ENCODE results near the gene SPINK5. TPM values are rescaled to one million over a fixed set of nuclear protein-coding genes. Genes with fewer than 3 reads are reported as not detected.
"Not testable (repeated sequence)": the region's sequence is repeated elsewhere in the genome, so short reads cannot be mapped to it uniquely, and the experiment has no call there.

Gene SPINK5, protein sequence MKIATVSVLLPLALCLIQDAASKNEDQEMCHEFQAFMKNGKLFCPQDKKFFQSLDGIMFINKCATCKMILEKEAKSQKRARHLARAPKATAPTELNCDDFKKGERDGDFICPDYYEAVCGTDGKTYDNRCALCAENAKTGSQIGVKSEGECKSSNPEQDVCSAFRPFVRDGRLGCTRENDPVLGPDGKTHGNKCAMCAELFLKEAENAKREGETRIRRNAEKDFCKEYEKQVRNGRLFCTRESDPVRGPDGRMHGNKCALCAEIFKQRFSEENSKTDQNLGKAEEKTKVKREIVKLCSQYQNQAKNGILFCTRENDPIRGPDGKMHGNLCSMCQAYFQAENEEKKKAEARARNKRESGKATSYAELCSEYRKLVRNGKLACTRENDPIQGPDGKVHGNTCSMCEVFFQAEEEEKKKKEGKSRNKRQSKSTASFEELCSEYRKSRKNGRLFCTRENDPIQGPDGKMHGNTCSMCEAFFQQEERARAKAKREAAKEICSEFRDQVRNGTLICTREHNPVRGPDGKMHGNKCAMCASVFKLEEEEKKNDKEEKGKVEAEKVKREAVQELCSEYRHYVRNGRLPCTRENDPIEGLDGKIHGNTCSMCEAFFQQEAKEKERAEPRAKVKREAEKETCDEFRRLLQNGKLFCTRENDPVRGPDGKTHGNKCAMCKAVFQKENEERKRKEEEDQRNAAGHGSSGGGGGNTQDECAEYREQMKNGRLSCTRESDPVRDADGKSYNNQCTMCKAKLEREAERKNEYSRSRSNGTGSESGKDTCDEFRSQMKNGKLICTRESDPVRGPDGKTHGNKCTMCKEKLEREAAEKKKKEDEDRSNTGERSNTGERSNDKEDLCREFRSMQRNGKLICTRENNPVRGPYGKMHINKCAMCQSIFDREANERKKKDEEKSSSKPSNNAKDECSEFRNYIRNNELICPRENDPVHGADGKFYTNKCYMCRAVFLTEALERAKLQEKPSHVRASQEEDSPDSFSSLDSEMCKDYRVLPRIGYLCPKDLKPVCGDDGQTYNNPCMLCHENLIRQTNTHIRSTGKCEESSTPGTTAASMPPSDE
- not detected for total RNA-seq

DNA sequence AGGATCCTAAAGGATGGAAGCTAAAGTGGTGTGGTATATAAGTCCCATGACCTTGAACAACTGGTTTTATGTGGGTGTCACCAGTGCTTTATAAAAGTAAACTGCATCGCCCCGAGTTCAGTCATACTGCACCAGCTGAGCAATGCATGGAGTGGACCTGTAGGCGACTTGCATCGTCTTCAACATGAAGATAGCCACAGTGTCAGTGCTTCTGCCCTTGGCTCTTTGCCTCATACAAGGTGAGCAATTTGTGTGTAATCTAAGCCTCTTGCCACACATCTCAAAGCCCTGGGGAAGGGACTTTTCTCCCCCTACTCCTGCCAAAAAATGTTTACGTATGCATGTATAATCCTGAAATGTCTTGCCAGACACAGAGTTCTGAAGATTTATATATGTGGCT lies at the start of gene SPINK5:
SPINK5 (plus strand) TSS at position 120 of the 400 bp plus-strand sequence; CDS start at position 185, 65 bp downstream.
- ATAC-seq = no peak

DNA sequence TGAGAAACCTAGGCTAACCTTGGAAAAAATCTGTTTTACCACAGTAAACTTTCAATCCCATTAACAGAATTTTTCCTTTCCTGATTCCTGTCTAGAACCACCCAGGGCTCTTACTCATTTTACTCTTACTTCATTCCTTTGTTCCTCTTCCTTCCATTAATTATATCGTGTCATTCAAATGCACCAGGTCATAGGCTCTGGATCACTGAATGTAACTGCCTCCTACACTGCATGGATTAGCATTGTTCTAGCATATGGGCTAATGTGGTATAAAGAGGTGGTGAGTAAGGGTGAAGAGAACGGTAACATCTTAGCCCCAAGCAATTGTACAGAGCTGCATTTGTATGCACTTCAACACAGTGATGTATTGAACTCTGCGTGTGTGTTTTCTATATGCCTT lies 49.5 kb upstream of the SPINK5 start:
- no peaks in the 10 kb centered on the region for H3K4me1 Mint-ChIP-seq (ENCODE audit: low read depth)
- no peaks in the 10 kb centered on the region for H3K9me3 Mint-ChIP-seq
- H3K27me3 Mint-ChIP-seq (ENCODE audit: low read depth) = no peaks in the 10 kb centered on the region
- DNase-seq (no peak), ATAC-seq (no peak)
- H3K4me3 Mint-ChIP-seq = no peak overlapping the region
- no peaks in the 10 kb centered on the region for H3K36me3 Mint-ChIP-seq (ENCODE audit: insufficient read depth)

More for the DNA sequence above, at the start of gene SPINK5:
- Mint-ChIP-seq H3K4me1 (ENCODE audit: low read depth) (no peaks in the 10 kb centered on the region), H3K36me3 (ENCODE audit: insufficient read depth) (no peaks in the 10 kb centered on the region), H3K27me3 (ENCODE audit: low read depth) (no peaks in the 10 kb centered on the region), H3K4me3 (no peak within 1 kb of the TSS), H3K9me3 (no peaks in the 10 kb centered on the region)
- no peak for DNase-seq

DNA sequence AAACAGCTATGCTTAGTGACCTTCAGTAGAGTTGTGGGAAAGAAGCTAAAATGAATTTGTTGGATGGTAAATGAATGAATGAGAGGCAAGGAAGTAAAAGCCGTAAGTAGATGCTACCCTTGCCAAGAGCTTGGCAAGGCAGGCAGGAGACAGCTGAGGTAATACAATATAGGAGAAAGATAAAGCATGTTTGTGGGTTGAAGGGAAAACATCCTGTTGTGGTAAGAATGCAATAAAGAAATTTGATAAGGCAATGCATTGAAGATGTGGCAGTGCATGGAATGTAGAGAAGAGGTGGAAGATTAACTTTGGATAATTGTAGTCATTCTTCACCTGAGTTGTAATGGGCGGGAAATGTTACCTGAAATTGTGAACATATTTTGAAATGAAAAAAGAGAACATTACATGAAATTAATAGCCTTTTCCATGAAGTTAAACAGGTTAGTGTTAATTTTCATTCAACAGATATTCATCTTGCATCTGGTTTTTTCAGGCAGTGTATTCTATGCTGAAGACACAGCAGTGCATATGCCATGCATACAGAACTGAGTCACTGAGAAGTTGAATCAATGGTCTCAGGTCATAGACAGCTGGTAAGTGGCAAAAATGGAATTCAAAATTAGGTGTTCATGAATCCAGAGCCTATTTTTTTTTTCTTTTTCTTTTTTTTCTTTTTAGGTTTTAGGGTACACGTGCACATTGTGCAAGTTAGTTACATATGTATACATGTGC lies 43.4 kb upstream of the SPINK5 start:
- Mint-ChIP-seq H3K9me3 (peaks cover 11% of the 10 kb centered on the region), H3K4me3 (no peak overlapping the region), H3K27me3 (ENCODE audit: low read depth) (no peaks in the 10 kb centered on the region), H3K4me1 (ENCODE audit: low read depth) (no peaks in the 10 kb centered on the region), H3K36me3 (ENCODE audit: insufficient read depth) (no peaks in the 10 kb centered on the region)
- DNase-seq (no peak), ATAC-seq (no peak)

DNA sequence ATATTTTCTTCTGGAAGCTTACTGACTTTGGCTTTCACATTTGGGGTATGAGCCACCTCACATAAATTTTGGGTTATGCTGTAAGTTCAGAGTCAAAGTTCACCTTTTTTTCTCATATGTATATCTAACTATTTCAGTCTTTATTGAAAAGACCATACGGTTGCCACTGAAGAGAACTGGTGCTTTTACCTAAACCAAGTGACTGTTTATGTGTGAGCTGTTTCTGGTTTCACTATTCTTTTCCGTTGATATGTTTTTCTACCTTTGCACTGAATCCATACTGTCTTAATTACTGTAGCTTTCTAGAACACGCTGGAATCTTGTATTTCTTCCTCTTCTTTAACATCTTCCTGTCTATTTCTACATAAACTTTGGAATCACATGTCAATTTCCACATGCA lies 36.3 kb upstream of the SPINK5 start:
- ATAC-seq (no peak), DNase-seq (no peak)
- H3K9me3 Mint-ChIP-seq = peaks cover 10% of the 10 kb centered on the region
- no peaks in the 10 kb centered on the region for H3K4me1 Mint-ChIP-seq (ENCODE audit: low read depth)
- H3K4me3 Mint-ChIP-seq = no peak overlapping the region
- H3K27me3 Mint-ChIP-seq (ENCODE audit: low read depth) = no peaks in the 10 kb centered on the region
- H3K36me3 Mint-ChIP-seq (ENCODE audit: insufficient read depth) = no peaks in the 10 kb centered on the region

DNA sequence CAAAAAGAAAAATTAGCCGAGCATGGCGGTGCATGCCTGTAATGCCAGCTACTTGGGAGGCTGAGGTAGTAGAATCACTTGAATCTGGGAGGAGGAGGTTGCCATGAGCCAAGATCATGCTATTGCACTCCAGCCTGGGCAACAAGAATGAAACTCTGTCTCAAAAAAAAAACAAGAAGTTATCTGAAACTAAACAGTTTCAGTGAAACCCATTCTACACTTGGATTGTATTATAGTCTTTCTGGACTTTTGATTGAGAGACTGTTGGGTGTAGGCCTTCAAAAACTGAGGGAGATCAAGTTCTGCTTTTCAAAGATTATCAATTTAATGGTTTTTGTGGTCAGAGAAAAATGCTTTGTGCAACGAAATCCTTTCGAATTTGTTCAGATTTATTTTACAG lies 34.6 kb upstream of the SPINK5 start:
- Mint-ChIP-seq H3K9me3 (peaks cover 10% of the 10 kb centered on the region), H3K4me3 (no peak overlapping the region), H3K4me1 (ENCODE audit: low read depth) (no peaks in the 10 kb centered on the region), H3K27me3 (ENCODE audit: low read depth) (no peaks in the 10 kb centered on the region), H3K36me3 (ENCODE audit: insufficient read depth) (no peaks in the 10 kb centered on the region)
- ATAC-seq = no peak
- DNase-seq = no peak

DNA sequence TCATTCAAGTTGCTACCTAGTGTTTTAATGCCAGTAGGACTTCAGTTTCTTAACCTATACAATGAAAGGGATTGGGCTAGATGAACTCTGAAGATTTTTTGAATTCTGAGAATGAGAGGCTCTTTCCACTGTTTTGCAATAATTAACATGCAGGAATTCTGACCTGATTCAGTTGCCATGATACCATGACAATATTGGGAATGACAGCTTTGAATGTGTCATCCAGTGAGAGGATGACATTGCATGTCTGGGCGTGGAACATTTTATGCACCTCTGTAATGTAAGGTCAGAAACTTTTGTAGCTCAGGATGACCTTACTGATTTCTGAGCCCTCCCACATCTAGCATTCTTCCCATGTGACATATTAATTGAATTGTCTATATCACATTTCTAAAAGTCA lies 30.6 kb upstream of the SPINK5 start:
- DNase-seq (no peak), ATAC-seq (no peak)
- Mint-ChIP-seq H3K9me3 (peaks cover 6% of the 10 kb centered on the region), H3K4me1 (ENCODE audit: low read depth) (no peaks in the 10 kb centered on the region), H3K4me3 (no peak overlapping the region), H3K36me3 (ENCODE audit: insufficient read depth) (no peaks in the 10 kb centered on the region), H3K27me3 (ENCODE audit: low read depth) (no peaks in the 10 kb centered on the region)

DNA sequence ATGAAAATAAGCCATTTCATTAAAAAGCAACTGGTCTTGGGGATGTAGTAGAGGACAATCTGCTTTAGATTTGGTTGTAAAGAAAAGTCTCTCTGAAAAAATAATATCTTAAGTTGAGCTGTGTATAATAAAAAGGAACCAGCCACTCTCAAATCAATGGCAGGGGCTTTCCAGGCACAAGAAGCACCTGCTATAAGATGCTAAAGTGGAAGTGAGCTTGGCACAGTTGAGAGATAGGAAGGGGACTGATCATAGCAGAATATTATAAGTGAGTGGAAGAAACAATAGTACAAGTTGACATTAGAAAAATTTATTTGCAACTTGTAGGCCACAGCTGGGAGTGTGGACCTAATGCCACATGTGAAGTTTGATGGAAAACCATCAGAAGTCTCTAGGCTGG lies 28.1 kb upstream of the SPINK5 start:
- Mint-ChIP-seq H3K36me3 (ENCODE audit: insufficient read depth) (no peaks in the 10 kb centered on the region), H3K4me1 (ENCODE audit: low read depth) (no peaks in the 10 kb centered on the region), H3K9me3 (peaks cover under 1% of the 10 kb centered on the region), H3K27me3 (ENCODE audit: low read depth) (no peaks in the 10 kb centered on the region), H3K4me3 (no peak overlapping the region)
- ATAC-seq (no peak), DNase-seq (no peak)

DNA sequence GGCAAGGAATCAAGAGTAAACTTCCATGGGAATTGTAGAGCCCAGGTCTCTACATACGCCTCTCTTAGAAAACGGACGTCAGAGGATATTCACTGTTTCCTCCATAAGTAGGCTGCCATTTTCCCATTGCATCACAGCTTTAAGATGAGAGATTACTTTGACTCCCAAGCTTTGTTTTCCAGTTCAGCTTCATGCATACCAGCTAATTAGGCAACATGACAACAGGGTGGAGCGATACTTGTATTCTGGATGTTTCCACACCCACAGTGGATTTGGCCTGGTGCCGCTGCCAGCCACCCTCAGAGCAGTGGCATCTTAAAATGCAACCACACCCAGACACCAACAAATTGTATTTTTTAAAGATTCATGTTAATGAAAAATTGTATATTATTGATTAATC lies 20.9 kb upstream of the SPINK5 start:
- no peak for ATAC-seq
- no peaks in the 10 kb centered on the region for H3K27me3 Mint-ChIP-seq (ENCODE audit: low read depth)
- no peak overlapping the region for H3K4me3 Mint-ChIP-seq
- H3K36me3 Mint-ChIP-seq (ENCODE audit: insufficient read depth) = no peaks in the 10 kb centered on the region
- H3K4me1 Mint-ChIP-seq (ENCODE audit: low read depth) = no peaks in the 10 kb centered on the region
- no peak for DNase-seq
- H3K9me3 Mint-ChIP-seq = peaks cover 3% of the 10 kb centered on the region

DNA sequence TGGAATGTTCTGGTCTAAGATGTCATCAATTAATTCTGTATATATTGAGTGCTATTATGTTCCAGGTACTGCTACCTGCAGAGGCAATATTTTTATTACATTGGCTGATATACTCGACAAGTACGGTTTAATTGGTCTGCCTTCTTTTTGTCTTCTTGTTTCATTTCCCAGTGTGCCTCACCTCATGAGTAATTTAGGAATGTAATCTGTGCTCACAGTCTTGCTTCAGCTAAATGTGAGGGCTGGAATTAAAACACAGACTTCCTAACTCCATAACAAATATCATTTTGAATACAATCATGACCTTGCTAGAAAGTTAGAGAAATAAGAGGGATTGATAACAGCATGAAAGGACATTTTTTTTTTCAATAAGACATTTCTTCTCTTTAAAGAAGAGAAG lies 20.1 kb upstream of the SPINK5 start:
- ATAC-seq = no peak
- Mint-ChIP-seq H3K9me3 (peaks cover 3% of the 10 kb centered on the region), H3K36me3 (ENCODE audit: insufficient read depth) (no peaks in the 10 kb centered on the region)

DNA sequence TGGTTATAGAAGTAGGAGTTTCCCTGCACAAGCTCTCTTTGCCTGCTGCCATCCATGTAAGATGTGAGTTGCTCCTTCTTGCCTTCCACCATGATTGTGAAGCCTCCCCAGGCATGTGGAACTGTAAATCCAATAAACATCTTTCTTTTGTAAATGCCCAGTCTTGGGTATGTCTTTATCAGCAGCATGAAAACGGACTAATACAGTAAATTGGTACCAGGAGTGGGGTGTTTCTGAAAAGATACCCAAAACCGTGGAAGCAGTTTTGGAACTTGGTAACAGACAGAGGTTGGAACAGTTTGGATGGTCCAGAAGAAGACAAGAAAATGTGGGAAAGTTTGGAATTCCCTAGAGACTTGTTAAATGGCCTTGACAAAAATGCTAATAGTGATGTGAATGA lies 8.6 kb upstream of the SPINK5 start:
- not testable (repeated sequence) for ATAC-seq; H3K4me1 Mint-ChIP-seq (ENCODE audit: low read depth); H3K27me3 Mint-ChIP-seq (ENCODE audit: low read depth); H3K4me3 Mint-ChIP-seq; DNase-seq; H3K36me3 Mint-ChIP-seq (ENCODE audit: insufficient read depth)
- peaks cover 22% of the 10 kb centered on the region for H3K9me3 Mint-ChIP-seq

More for the DNA sequence above, 20.1 kb upstream of the SPINK5 start:
- Mint-ChIP-seq H3K4me3 (no peak overlapping the region), H3K27me3 (ENCODE audit: low read depth) (no peaks in the 10 kb centered on the region), H3K4me1 (ENCODE audit: low read depth) (no peaks in the 10 kb centered on the region)
- no peak for DNase-seq

DNA sequence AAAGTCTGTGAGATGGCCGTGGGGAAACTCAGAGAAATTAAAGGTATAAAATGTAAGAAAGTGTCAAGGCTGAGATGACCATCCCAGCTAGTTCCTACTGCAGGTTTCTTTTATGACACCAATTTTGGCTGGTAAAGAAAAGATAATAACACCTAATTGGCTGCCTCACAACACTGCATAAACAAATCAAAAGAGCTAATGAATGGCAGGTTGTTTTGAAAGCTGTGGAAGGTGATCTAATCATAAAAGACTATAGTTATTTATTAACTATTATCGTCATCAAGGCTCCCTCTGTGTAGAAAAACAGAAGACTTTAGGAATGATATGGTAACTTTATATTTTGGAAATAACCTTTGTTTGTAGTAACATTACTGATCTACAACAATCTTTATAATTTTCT lies 3.5 kb upstream of the SPINK5 start:
- H3K4me1 Mint-ChIP-seq (ENCODE audit: low read depth) = no peaks in the 10 kb centered on the region

DNA sequence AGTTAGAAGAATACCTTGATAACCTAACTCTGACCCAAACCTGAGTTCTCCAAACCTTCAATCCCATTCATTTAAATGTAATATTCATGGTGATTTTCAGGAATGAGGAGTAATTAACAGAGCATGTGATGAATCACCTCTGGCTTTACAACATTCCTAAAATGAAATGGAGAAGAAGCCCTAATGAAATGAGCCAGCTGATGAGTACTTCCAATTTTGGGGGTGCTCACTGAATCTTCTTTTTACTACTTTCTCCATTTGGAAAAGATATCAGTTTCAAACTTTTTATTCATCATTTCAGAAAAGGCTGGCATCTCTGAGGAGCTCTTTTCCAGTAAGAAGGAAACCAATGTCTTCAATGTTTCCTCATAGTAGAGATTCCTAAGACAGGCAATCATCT lies 2.9 kb upstream of the SPINK5 start:
- peaks cover 4% of the 10 kb centered on the region for H3K9me3 Mint-ChIP-seq
- DNase-seq = no peak
- H3K4me1 Mint-ChIP-seq (ENCODE audit: low read depth) = no peaks in the 10 kb centered on the region
- H3K36me3 Mint-ChIP-seq (ENCODE audit: insufficient read depth) = no peaks in the 10 kb centered on the region
- ATAC-seq = no peak
- no peaks in the 10 kb centered on the region for H3K27me3 Mint-ChIP-seq (ENCODE audit: low read depth)
- H3K4me3 Mint-ChIP-seq = no peak overlapping the region

More for the DNA sequence above, 3.5 kb upstream of the SPINK5 start:
- DNase-seq (no peak), ATAC-seq (no peak)
- peaks cover 7% of the 10 kb centered on the region for H3K9me3 Mint-ChIP-seq
- no peaks in the 10 kb centered on the region for H3K27me3 Mint-ChIP-seq (ENCODE audit: low read depth)
- no peak overlapping the region for H3K4me3 Mint-ChIP-seq
- H3K36me3 Mint-ChIP-seq (ENCODE audit: insufficient read depth) = no peaks in the 10 kb centered on the region

DNA sequence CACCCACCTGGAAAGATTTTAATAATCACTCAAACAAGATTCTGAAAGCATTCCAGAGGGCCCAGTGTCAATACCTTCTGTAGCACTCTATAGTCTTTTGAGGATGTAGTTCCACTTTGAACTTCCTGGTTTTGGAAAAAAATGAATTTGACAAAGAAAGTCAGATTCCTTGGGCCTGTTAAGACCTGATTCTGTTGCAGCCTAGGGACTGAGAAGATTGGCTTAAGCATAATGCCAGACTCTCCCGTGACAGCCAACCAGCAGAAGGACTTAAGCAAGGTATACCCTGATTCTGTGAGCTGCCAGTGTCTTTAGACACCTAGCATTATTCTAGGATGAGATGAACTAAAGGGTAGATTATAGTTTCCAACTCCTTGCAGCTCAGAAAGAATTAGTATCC lies 6.8 kb downstream of the SPINK5 start:
- H3K27me3 Mint-ChIP-seq (ENCODE audit: low read depth) = no peaks in the 10 kb centered on the region
- H3K36me3 Mint-ChIP-seq (ENCODE audit: insufficient read depth) = no peaks in the 10 kb centered on the region
- no peak for ATAC-seq
- no peak for DNase-seq
- H3K4me1 Mint-ChIP-seq (ENCODE audit: low read depth) = no peaks in the 10 kb centered on the region
- peaks cover 7% of the 10 kb centered on the region for H3K9me3 Mint-ChIP-seq
- H3K4me3 Mint-ChIP-seq = no peak overlapping the region

DNA sequence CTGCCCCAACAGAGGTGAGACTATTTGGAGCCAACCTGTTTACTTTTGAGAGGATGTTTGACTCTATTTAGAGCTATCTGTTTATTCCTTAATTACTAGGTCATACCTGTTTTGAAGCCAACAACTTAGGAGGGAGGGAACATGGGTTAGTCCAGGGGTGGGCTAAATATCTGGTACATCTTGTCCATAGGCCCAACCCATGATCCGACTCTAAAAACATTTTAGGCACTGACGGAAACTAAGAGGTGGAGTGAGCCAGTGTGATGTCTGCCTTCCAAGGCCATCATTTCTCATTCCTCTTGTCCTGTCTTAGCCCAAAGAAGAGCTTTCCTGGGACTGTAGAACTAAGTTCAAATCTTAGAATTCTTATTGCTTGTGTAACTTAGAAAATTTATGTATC lies 8.4 kb downstream of the SPINK5 start:
- no peak for ATAC-seq
- no peaks in the 10 kb centered on the region for H3K36me3 Mint-ChIP-seq (ENCODE audit: insufficient read depth)
- H3K4me1 Mint-ChIP-seq (ENCODE audit: low read depth) = no peaks in the 10 kb centered on the region
- no peak for DNase-seq
- H3K9me3 Mint-ChIP-seq = peaks cover 15% of the 10 kb centered on the region
- no peak overlapping the region for H3K4me3 Mint-ChIP-seq
- H3K27me3 Mint-ChIP-seq (ENCODE audit: low read depth) = no peaks in the 10 kb centered on the region
